Spleen (tissue), 11 donors: ENCODE data around the gene SDK2. TPM values are rescaled to one million over a fixed set of nuclear protein-coding genes. Genes with fewer than 3 reads are reported as not detected.

Experiments
- DNase-seq: peaks from one replicate; pipeline ENCODE4 v3.0.0-alpha.2; 2020
- H3K27ac ChIP-seq, 8 donors: fragments of 200-600 bp; sonication (generic) in 7 of 8; 1 replicate in 4 of 8; 2 replicates in 4 of 8; pipeline versions ENCODE4 v1.5.0 to v1.8.0; 2016 to 2021; ENCODE audit warnings: inconsistent platforms in 4 of 8, mild to moderate bottlenecking in 4 of 8, moderate library complexity in 1 of 8
- H3K27me3 ChIP-seq, 7 donors: fragments of 200-600 bp; sonication (generic) in 6 of 7; replicated peaks in 1 of 7; 1 replicate in 4 of 7; 2 replicates in 3 of 7; pipeline versions ENCODE4 v1.5.0 to v1.8.0; 2016 to 2021; ENCODE audit warnings: inconsistent platforms in 3 of 7, mild to moderate bottlenecking in 1 of 7
- H3K36me3 ChIP-seq, 6 donors: fragments of 200-600 bp; sonication (generic) in 5 of 6; 1 replicate in 4 of 6; 2 replicates in 2 of 6; pipeline versions ENCODE4 v1.5.0 to v1.8.0; 2016 to 2021; ENCODE audit warnings: inconsistent platforms in 2 of 6
- H3K4me1 ChIP-seq, 6 donors: fragments of 200-600 bp; sonication (generic) in 5 of 6; 1 replicate in 3 of 6; 2 replicates in 3 of 6; pipeline versions ENCODE4 v1.5.0 to v1.8.0; 2016 to 2021; ENCODE audit warnings: inconsistent platforms in 3 of 6
- H3K4me3 ChIP-seq, 8 donors: fragments of 200-600 bp; sonication (generic) in 7 of 8; 1 replicate in 4 of 8; 2 replicates in 4 of 8; pipeline versions ENCODE4 v1.5.0 to v1.8.0; 2016 to 2021; ENCODE audit warnings: inconsistent platforms in 4 of 8, mild to moderate bottlenecking in 4 of 8, moderate library complexity in 2 of 8
- H3K9me3 ChIP-seq, 8 donors: fragments of 200-600 bp; sonication (generic) in 7 of 8; 1 replicate in 4 of 8; 2 replicates in 4 of 8; pipeline versions ENCODE4 v1.5.0 to v1.8.0; 2016 to 2021; ENCODE audit warnings: inconsistent platforms in 4 of 8
- POLR2A ChIP-seq, 3 donors: fragments of 450-650 bp; IDR thresholded peaks; one replicate each; pipeline ENCODE4 v1.5.1; 2017; ENCODE audit warnings: antibody characterized with exemption in 3 of 3, mild to moderate bottlenecking in 1 of 3
- POLR2AphosphoS5 ChIP-seq, 3 donors: sonication (generic); formaldehyde crosslinking; IDR thresholded peaks; one replicate each; pipeline ENCODE4 v1.5.1; 2017; ENCODE audit warnings: antibody characterized with exemption in 3 of 3
- WGBS, 5 donors: extraction: QIAGEN DNeasy Blood & Tissue Kit in 3 of 5; methylation state at CpG; one replicate each; pipeline versions ENCODE4 v1.1.5 to v1.1.7; 2013 to 2018; 5-methylcytosine and 5-hydroxymethylcytosine counted together
- intact Hi-C: fragments of 100-400 bp; cut with DNase I; formaldehyde crosslinking; loops from one replicate; pipeline ENCODE4 v1.15.0; 2023; ENCODE audit warnings: low total_unique reads
- polyA plus RNA-seq, 3 donors: library from polyadenylated mRNA; stranded (reverse); fragments of 200-250 nt; gene quantifications; one replicate each; pipeline ENCODE4 v1.2.1, GENCODE V29; 2013
- total RNA-seq, 7 donors: library from RNA; depleted of rRNA in 3 of 7; stranded (reverse); fragments of >200 nt in 3 of 7; fragmentation: NEBNext Ultra II Directional in 4 of 7; extraction: Animal tissue kit (Norgen Biotek cat#: 25700) in 4 of 7; gene quantifications; one replicate each; pipeline versions ENCODE4 v1.1.0 to v1.2.1, GENCODE V29; 2016 to 2021
- TF ChIP-seq, protein P1 (sequence below), 11 experiments: fragments of 200-600 bp in 7 of 11; fragments of 450-650 bp in 4 of 11; sonication (generic) in 4 of 11; IDR thresholded peaks in 8 of 11; conservative IDR thresholded peaks in 3 of 11; 1 replicate in 7 of 11; 2 replicates in 4 of 11; pipeline versions ENCODE4 v1.4.0 to v1.8.0; 2016 to 2021; ENCODE audit warnings: antibody characterized with exemption in 11 of 11, inconsistent platforms in 4 of 11, mild to moderate bottlenecking in 1 of 11
- donor health status: healthy with polysubstance abuse.
- donor health status: DM: no; HTN: no; CAD: no; lungs with moderate emphysema.
- donor health status: DM: no; HTN: no; CAD: no.
- donor health status: Bipolar disorder and iron deficiency.
- donor health status: healthy.
- donor health status: DM: no; HTN: no; CAD: no.
- donor health status: DM: yes; HTN: yes; CAD: no.

Gene SDK2
- total and polyA plus RNA-seq, 10 donors, result 0.86 to 16.5 (median 9.7) TPM

DNA sequence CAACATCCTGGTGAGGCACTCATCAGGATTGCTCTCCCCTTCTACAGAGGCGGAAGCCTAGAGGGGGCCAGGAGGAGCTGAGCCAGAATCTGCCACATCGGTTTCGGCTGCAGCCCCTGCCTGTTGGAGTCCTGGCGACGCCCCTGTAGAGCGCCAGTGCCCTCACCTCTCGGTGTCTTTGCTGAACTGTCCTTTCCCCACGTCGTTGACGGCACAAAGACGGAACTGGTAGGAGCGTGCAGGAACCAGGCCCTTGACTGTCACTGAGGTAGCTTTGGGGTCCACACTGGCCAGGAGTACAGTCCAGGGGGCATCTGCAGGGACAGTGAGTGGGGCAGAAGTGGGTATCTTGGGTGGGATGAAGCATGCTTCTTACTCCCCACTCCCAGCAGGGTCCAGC is 222.1 kb downstream of the SDK2 start:
- no peaks in the 10 kb centered on the region for H3K4me1 ChIP-seq
- H3K36me3 ChIP-seq, result peaks cover 0 to 31% (median 20%) of the 10 kb centered on the region in 6 donors
- no peak overlapping the region for H3K4me3 ChIP-seq
- 94 to 97% (median 94%) methylated on average over 12 of the region's 12 CpGs for WGBS, 5 donors
- H3K27me3 ChIP-seq, result no peaks in the 10 kb centered on the region
- TF ChIP-seq POLR2AphosphoS5 (IDR thresholded peaks at IDR 0.05) (no peak), POLR2A (IDR thresholded peaks at IDR 0.05) (no peak)
- TF ChIP-seq, protein P1, sequence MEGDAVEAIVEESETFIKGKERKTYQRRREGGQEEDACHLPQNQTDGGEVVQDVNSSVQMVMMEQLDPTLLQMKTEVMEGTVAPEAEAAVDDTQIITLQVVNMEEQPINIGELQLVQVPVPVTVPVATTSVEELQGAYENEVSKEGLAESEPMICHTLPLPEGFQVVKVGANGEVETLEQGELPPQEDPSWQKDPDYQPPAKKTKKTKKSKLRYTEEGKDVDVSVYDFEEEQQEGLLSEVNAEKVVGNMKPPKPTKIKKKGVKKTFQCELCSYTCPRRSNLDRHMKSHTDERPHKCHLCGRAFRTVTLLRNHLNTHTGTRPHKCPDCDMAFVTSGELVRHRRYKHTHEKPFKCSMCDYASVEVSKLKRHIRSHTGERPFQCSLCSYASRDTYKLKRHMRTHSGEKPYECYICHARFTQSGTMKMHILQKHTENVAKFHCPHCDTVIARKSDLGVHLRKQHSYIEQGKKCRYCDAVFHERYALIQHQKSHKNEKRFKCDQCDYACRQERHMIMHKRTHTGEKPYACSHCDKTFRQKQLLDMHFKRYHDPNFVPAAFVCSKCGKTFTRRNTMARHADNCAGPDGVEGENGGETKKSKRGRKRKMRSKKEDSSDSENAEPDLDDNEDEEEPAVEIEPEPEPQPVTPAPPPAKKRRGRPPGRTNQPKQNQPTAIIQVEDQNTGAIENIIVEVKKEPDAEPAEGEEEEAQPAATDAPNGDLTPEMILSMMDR (IDR thresholded peaks at IDR 0.05 in 8 of 11, conservative IDR thresholded peaks at IDR 0.05 in 3 of 11), result no peak
- no peaks in the 10 kb centered on the region for H3K9me3 ChIP-seq
- peak; percentile 61 for DNase-seq
- H3K27ac ChIP-seq, result no peak overlapping the region
- intact Hi-C loops, result no loop called here

DNA sequence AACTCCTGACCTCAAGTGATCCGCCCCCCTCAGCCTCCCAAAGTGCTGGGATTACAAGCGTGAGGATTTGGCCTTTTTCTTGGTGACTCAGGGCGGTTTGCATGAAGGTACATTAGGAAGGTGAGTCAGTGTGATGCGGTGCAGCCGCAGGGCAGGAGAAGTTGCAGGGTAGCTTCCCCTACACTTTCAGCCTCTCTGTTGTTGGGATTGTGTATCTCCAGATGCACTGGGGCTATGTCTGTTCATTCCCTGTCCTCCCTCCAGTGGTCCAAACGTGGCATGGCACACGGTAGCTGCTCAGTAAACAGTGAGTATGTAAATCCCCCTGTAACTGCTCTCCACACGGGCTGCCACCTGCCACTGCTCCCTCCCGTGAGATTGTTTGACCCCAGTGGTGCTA is 223.3 kb downstream of the SDK2 start:
- Histone ChIP-seq H3K36me3 (peaks cover 0 to 31% (median 20%) of the 10 kb centered on the region in 6 donors), H3K27me3 (no peaks in the 10 kb centered on the region), H3K27ac (no peak overlapping the region), H3K4me3 (no peak overlapping the region), H3K9me3 (no peaks in the 10 kb centered on the region), H3K4me1 (no peaks in the 10 kb centered on the region)
- WGBS, 5 donors, result 84 to 92% (median 88%) methylated on average over 9 of the region's 9 CpGs
- TF ChIP-seq, protein P1 (IDR thresholded peaks at IDR 0.05 in 8 of 11, conservative IDR thresholded peaks at IDR 0.05 in 3 of 11), result no peak
- DNase-seq, result peak; percentile 47
- intact Hi-C loops, result no loop called here

DNA sequence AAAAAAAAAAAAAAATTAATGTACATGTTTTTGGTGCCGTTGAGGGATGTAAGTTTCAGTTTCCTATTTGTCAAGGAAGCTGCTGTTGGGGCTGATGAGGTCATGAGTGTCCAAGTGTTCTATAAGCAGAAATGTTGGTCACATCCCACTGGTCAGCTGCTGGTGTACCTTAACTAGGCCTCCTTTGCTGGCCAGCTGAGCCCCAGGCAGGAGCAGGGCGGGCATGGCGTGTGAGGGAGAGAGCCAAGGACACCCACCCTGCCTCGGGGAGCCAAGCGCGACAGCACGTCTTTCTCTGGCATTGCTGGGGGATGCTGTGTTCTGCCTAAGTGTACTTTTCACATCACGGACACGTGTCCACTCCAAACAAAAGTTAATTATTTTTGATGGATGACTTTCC is 224.4 kb downstream of the SDK2 start:
- peak in 2 of 3 donors; percentile 11 to 43 for TF ChIP-seq POLR2AphosphoS5 (IDR thresholded peaks at IDR 0.05)
- TF ChIP-seq, protein P1 (IDR thresholded peaks at IDR 0.05 in 8 of 11, conservative IDR thresholded peaks at IDR 0.05 in 3 of 11), result no peak
- Histone ChIP-seq H3K27ac (no peak overlapping the region), H3K4me1 (no peaks in the 10 kb centered on the region), H3K4me3 (no peak overlapping the region), H3K36me3 (peaks cover 0 to 40% (median 20%) of the 10 kb centered on the region in 6 donors), H3K27me3 (no peaks in the 10 kb centered on the region), H3K9me3 (no peaks in the 10 kb centered on the region)
- DNase-seq, result peak; percentile 51
- 68 to 76% (median 72%) methylated on average over 9 of the region's 9 CpGs for WGBS, 5 donors
- intact Hi-C loops, result no loop called here

DNA sequence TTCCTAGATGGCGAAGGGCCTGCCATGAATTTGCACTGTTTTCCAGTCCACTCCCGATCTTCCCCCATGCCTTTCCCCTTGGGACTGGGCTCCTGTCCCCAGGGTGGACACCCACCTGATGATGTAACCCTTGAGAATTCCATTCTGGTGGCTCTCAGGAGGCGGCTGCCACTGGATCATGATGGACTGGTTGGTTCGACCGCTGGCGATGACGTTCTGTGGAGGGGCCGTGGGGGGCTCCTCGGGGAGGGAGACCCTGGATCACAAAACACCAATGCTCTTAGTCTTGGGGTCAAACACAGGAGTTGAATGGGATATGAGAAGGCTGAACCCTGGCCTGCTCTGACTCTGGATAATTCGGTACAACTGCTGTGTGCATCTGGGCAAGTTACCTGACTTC is 225.2 kb downstream of the SDK2 start:
- TF ChIP-seq POLR2AphosphoS5 (IDR thresholded peaks at IDR 0.05), result no peak
- TF ChIP-seq, protein P1 (IDR thresholded peaks at IDR 0.05 in 8 of 11, conservative IDR thresholded peaks at IDR 0.05 in 3 of 11), result no peak
- no peak for TF ChIP-seq POLR2A (IDR thresholded peaks at IDR 0.05)
- DNase-seq, result peak; percentile 31

More for the DNA sequence above, 225.2 kb downstream of the SDK2 start:
- no peak overlapping the region for H3K4me3 ChIP-seq
- no peak overlapping the region for H3K27ac ChIP-seq
- peaks cover 0 to 48% (median 21%) of the 10 kb centered on the region in 6 donors for H3K36me3 ChIP-seq
- WGBS, 5 donors, result 87 to 96% (median 90%) methylated on average over 10 of the region's 10 CpGs
- intact Hi-C loops, result no loop called here
- H3K9me3 ChIP-seq, result no peaks in the 10 kb centered on the region
- no peaks in the 10 kb centered on the region for H3K4me1 ChIP-seq
- H3K27me3 ChIP-seq, result no peaks in the 10 kb centered on the region
